B cell (primary cell): ENCODE data around the gene FADS6. TPM values are rescaled to one million over a fixed set of nuclear protein-coding genes. Genes with fewer than 3 reads are reported as not detected.

ENCODE experiments used
- ATAC-seq: fragments of 200-7000 bp; cut with Tn5 transposase; one replicate; pipeline ENCODE4 v1.10.0; 2021; ENCODE audit warnings: low read depth, mild to moderate bottlenecking, moderate number of reproducible peaks, moderate library complexity
- CTCF ChIA-PET: fragments of 350-600 bp; sonication (Branson Sonifier 250); formaldehyde crosslinking; loops from one replicate; lab custom pipeline; 2021; ENCODE audit warnings: antibody characterized with exemption, inconsistent platforms; lab: Charles Lee
- POLR2A ChIA-PET: fragments of 350-600 bp; sonication (Branson Sonifier 250); formaldehyde crosslinking; loops from one replicate; lab custom pipeline; 2021; ENCODE audit warnings: antibody characterized with exemption; lab: Charles Lee
- DNase-seq: peaks from one replicate; pipeline ENCODE4 v3.0.0; 2013
- H2AFZ ChIP-seq: 2 replicates; pipeline ENCODE4 v1.6.1; 2012; ENCODE audit warnings: mild to moderate bottlenecking, low read depth, low read length; ENCODE audit not compliant: insufficient read depth, poor library complexity, severe bottlenecking
- H3K27ac ChIP-seq, 2 donors: 1 replicate in 1 of 2; 2 replicates in 1 of 2; pipeline ENCODE4 v1.5.1; 2012 to 2013; ENCODE audit warnings: low read length in 2 of 2, mild to moderate bottlenecking in 2 of 2, moderate library complexity in 1 of 2
- H3K27me3 ChIP-seq, 4 experiments: fragments of 200-600 bp in 1 of 4; sonication (generic) in 1 of 4; replicated peaks in 1 of 4; 1 replicate in 2 of 4; 2 replicates in 2 of 4; pipeline versions ENCODE4 v1.6.1 to v1.7.0; 2013 to 2016; ENCODE audit warnings: low read length in 3 of 4, mild to moderate bottlenecking in 2 of 4, mixed read lengths in 1 of 4, moderate library complexity in 1 of 4; ENCODE audit not compliant: insufficient read depth in 4 of 4, control insufficient read depth in 3 of 4; ENCODE audit errors: control extremely low read depth in 1 of 4
- H3K36me3 ChIP-seq, 2 experiments: replicated peaks in 1 of 2; 1 replicate in 1 of 2; 2 replicates in 1 of 2; pipeline versions ENCODE4 v1.6.1 to v1.7.1; 2013; ENCODE audit warnings: low read length in 1 of 2; ENCODE audit not compliant: insufficient read depth in 2 of 2, control insufficient read depth in 1 of 2; ENCODE audit errors: control extremely low read depth in 1 of 2, extremely low read depth in 1 of 2
- H3K4me1 ChIP-seq, 2 donors: fragments of 200-600 bp in 1 of 2; sonication (generic) in 1 of 2; 1 replicate in 1 of 2; 2 replicates in 1 of 2; pipeline versions ENCODE4 v1.5.1 to v1.6.1; 2013 to 2017; ENCODE audit warnings: low read length in 2 of 2; ENCODE audit not compliant: control insufficient read depth in 2 of 2, insufficient read depth in 2 of 2
- H3K4me2 ChIP-seq: replicated peaks from 2 replicates; pipeline ENCODE3; 2012; ENCODE audit warnings: mild to moderate bottlenecking, low read depth, low read length; ENCODE audit not compliant: poor library complexity, severe bottlenecking
- H3K4me3 ChIP-seq, 5 experiments: fragments of 200-600 bp in 1 of 5; sonication (generic) in 1 of 5; 1 replicate in 3 of 5; 2 replicates in 2 of 5; pipeline versions ENCODE4 v1.5.1 to v1.7.0; 2011 to 2016; ENCODE audit warnings: low read length in 4 of 5, mild to moderate bottlenecking in 4 of 5, low read depth in 2 of 5, control low read depth in 1 of 5, moderate library complexity in 1 of 5; ENCODE audit not compliant: insufficient read depth in 1 of 5; ENCODE audit errors: control extremely low read depth in 1 of 5, extremely low read depth in 1 of 5
- H3K79me2 ChIP-seq: fragments of 200-600 bp; sonication (generic); one replicate; pipeline ENCODE4 v1.6.0; 2016; ENCODE audit warnings: low read length; ENCODE audit not compliant: control insufficient read depth, insufficient read depth
- H3K9ac ChIP-seq: fragments of 200-600 bp; sonication (generic); 2 replicates; pipeline ENCODE4 v1.6.1; 2017; ENCODE audit warnings: mild to moderate bottlenecking, low read length, moderate library complexity
- H3K9me3 ChIP-seq, 3 donors: one replicate each; pipeline versions ENCODE4 v1.6.1 to v1.7.1; 2013; ENCODE audit warnings: low read length in 2 of 3; ENCODE audit not compliant: control insufficient read depth in 2 of 3, insufficient read depth in 1 of 3; ENCODE audit errors: control extremely low read depth in 1 of 3
- H4K20me1 ChIP-seq: 2 replicates; pipeline ENCODE4 v1.6.0; 2012; ENCODE audit warnings: mild to moderate bottlenecking, low read length; ENCODE audit not compliant: insufficient read depth, control insufficient read depth, poor library complexity, severe bottlenecking
- H3K27ac Mint-ChIP-seq: one replicate; pipeline ENCODE4 v1.8.0; 2021; ENCODE audit warnings: mixed read lengths
- H3K27me3 Mint-ChIP-seq: one replicate; pipeline ENCODE4 v1.8.0; 2021; ENCODE audit warnings: mixed read lengths
- H3K4me1 Mint-ChIP-seq: one replicate; pipeline ENCODE4 v1.8.0; 2021; ENCODE audit warnings: mixed read lengths
- H3K4me3 Mint-ChIP-seq: one replicate; pipeline ENCODE4 v1.8.0; 2021; ENCODE audit warnings: mixed read lengths
- H3K9me3 Mint-ChIP-seq: one replicate; pipeline ENCODE4 v1.8.0; 2022; ENCODE audit warnings: mixed read lengths; ENCODE audit not compliant: insufficient read depth
- EZH2 ChIP-seq: IDR thresholded peaks from 2 replicates; pipeline ENCODE4 v1.6.1; 2012; ENCODE audit warnings: borderline replicate concordance, low read depth, mild to moderate bottlenecking, moderate library complexity, low read length; ENCODE audit not compliant: insufficient read depth, poor library complexity, severe bottlenecking
- WGBS: methylation state at CpG from one replicate; pipeline ENCODE4 v1.1.5; 2013; ENCODE audit warnings: missing lambda C conversion rate; ENCODE audit not compliant: insufficient coverage; 5-methylcytosine and 5-hydroxymethylcytosine counted together
- intact Hi-C: fragments of 100-400 bp; cut with micrococcal nuclease; formaldehyde crosslinking; loops from one replicate; pipeline ENCODE4 v1.10.0; 2022
- polyA plus RNA-seq: library from polyadenylated mRNA; depleted of rRNA; stranded (reverse); fragments of >200 nt; gene quantifications from 2 replicates; pipeline ENCODE4 v1.2.3, GENCODE V29; 2012
- total RNA-seq, 2 donors: library from RNA; stranded (reverse); fragments of 120-200 nt in 1 of 2; gene quantifications; 1 replicate in 1 of 2; 2 replicates in 1 of 2; pipeline versions ENCODE4 v1.2.3 to v1.2.4, GENCODE V29; 2013 to 2022
- TF ChIP-seq, protein P1 (sequence below): fragments of 200-600 bp; IDR thresholded peaks from one replicate; pipeline ENCODE4 v1.8.0; 2022; ENCODE audit warnings: antibody characterized with exemption, mild to moderate bottlenecking

Gene FADS6
- total and polyA plus RNA-seq, 2 donors (not counting 1 experiment from before 2014, with no cell fraction given): not detected

DNA sequence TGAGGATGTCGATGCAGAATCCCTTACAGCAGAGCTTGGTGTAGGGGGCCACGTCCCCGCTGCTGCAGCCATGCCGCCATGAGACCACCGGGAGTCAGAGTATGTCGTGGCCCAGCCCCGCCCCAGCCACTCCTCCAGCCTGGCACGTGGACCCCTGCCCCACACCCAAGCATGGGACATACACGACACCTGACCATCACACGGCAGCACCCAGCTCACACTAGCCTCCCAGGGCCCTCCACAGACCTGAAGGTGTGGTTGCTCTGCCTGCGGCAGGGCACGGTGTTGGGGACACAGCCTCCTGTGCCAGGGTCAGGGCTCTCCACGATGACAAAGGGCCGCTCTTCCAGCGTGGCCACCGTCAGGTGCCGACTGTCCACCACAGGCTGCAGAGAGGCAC, 43.1 kb downstream of the FADS6 start:
- no peak overlapping the region for H3K27ac Mint-ChIP-seq
- ChIA-PET CTCF (no interaction called here), POLR2A (no interaction called here)
- H3K4me1 ChIP-seq: peaks cover 6 to 16% of the 10 kb centered on the region in 2 donors
- H3K36me3 ChIP-seq: no peaks in the 10 kb centered on the region
- no peak overlapping the region for H3K4me3 ChIP-seq
- no peak overlapping the region for H2AFZ ChIP-seq
- peaks cover 0 to 8% (median 0%) of the 10 kb centered on the region in 3 donors for H3K9me3 ChIP-seq
- H4K20me1 ChIP-seq: no peaks in the 10 kb centered on the region
- H3K27ac ChIP-seq: no peak overlapping the region
- peaks cover 51% of the 10 kb centered on the region for H3K27me3 Mint-ChIP-seq
- H3K79me2 ChIP-seq: no peaks in the 10 kb centered on the region
- DNase-seq (no peak), ATAC-seq (no peak)
- no peaks in the 10 kb centered on the region for H3K9me3 Mint-ChIP-seq
- H3K27me3 ChIP-seq: peaks cover 0 to 49% (median 25%) of the 10 kb centered on the region in 4 experiments
- 89% methylated on average over 17 of the region's 17 CpGs for WGBS
- intact Hi-C loops: no loop called here
- no peak overlapping the region for H3K9ac ChIP-seq
- no peak for TF ChIP-seq EZH2
- TF ChIP-seq, protein P1, sequence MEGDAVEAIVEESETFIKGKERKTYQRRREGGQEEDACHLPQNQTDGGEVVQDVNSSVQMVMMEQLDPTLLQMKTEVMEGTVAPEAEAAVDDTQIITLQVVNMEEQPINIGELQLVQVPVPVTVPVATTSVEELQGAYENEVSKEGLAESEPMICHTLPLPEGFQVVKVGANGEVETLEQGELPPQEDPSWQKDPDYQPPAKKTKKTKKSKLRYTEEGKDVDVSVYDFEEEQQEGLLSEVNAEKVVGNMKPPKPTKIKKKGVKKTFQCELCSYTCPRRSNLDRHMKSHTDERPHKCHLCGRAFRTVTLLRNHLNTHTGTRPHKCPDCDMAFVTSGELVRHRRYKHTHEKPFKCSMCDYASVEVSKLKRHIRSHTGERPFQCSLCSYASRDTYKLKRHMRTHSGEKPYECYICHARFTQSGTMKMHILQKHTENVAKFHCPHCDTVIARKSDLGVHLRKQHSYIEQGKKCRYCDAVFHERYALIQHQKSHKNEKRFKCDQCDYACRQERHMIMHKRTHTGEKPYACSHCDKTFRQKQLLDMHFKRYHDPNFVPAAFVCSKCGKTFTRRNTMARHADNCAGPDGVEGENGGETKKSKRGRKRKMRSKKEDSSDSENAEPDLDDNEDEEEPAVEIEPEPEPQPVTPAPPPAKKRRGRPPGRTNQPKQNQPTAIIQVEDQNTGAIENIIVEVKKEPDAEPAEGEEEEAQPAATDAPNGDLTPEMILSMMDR: no peak
- H3K4me1 Mint-ChIP-seq: peaks cover 4% of the 10 kb centered on the region
- no peak overlapping the region for H3K4me2 ChIP-seq
- no peak overlapping the region for H3K4me3 Mint-ChIP-seq

DNA sequence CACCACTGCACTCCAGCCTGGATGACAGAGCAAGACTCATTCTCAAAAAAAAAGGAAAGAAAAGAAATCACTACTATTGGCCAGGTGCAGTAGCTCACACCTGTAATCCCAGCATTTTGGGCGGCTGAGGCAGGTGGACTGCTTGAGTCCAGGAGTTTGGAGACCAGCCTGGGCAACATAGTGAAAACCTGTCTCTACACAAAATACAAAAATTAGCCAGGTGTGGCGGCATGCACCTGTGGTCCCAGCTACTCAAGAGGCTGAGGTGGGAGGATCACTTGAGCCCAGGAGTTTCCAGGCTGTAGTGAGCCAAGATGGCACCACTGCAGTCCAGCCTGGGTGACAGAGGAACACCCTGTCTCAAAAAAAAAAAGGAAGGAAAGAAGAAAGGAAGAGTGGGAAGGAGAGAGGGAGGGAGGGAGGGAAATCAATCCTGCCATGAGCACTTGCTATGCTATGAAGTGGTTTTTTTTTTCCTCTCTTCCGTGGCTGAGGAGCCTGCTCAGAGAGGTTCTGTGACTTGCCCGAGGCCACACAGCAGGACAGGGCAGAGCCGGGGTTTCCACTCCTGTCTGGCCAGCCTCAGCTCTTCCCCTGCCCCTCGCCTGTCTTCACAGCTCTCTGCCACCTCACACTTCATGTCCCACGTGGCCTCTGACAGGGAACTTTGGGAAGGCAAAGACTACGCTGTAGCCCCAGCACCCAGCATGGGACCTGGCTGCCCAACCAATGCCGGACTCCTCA, 44.6 kb downstream of the FADS6 start:
- H3K27ac Mint-ChIP-seq: no peak overlapping the region
- peaks cover 0 to 46% (median 19%) of the 10 kb centered on the region in 4 experiments for H3K27me3 ChIP-seq
- ATAC-seq (no peak), DNase-seq (no peak)
- H3K36me3 ChIP-seq: no peaks in the 10 kb centered on the region
- ChIA-PET POLR2A (no interaction called here), CTCF (no interaction called here)
- intact Hi-C loops: no loop called here
- no peak overlapping the region for H3K27ac ChIP-seq
- no peaks in the 10 kb centered on the region for H4K20me1 ChIP-seq
- WGBS: 61% methylated on average over 7 of the region's 9 CpGs
- TF ChIP-seq, protein P1: no peak
- no peak for TF ChIP-seq EZH2
- no peak overlapping the region for H3K4me3 ChIP-seq
- peaks cover 0 to 12% (median 0%) of the 10 kb centered on the region in 3 donors for H3K9me3 ChIP-seq
- no peaks in the 10 kb centered on the region for H3K79me2 ChIP-seq
- H3K27me3 Mint-ChIP-seq: peaks cover 43% of the 10 kb centered on the region
- H3K4me2 ChIP-seq: no peak overlapping the region
- H3K9ac ChIP-seq: no peak overlapping the region
- H3K4me1 Mint-ChIP-seq: peaks cover 7% of the 10 kb centered on the region
- H3K9me3 Mint-ChIP-seq: no peaks in the 10 kb centered on the region
- H2AFZ ChIP-seq: no peak overlapping the region
- no peak overlapping the region for H3K4me3 Mint-ChIP-seq
- peaks cover 6 to 16% of the 10 kb centered on the region in 2 donors for H3K4me1 ChIP-seq
